HCT116 (cell line): ENCODE results near the gene SMIM20. TPM values are rescaled to one million over a fixed set of nuclear protein-coding genes. Genes with fewer than 3 reads are reported as not detected.

Source experiments
- ATAC-seq: fragments of 200-7000 bp; cut with Tn5 transposase; 2 replicates; pipeline ENCODE4 v1.9.1; 2020; ENCODE audit warnings: mild to moderate bottlenecking, moderate library complexity
- BruUV-seq: library from RNA; stranded (reverse); fragments of 400-500 nt; replicated peaks from 2 replicates; lab custom pipeline; 2021; lab: Mats Ljungman, UMichigan
- CTCF ChIA-PET: fragments of 300-600 bp; sonication (Branson Sonifier 250); formaldehyde crosslinking; loops from one replicate; lab custom pipeline; 2021; ENCODE audit warnings: antibody characterized with exemption; lab: Charles Lee
- POLR2A ChIA-PET: fragments of 300-600, 350-600 bp; sonication (Branson Sonifier 250); formaldehyde crosslinking; loops from one replicate; lab custom pipeline; 2021; ENCODE audit warnings: antibody characterized with exemption; lab: Charles Lee
- RAD21 ChIA-PET, 2 experiments: fragments of 300-600 bp; sonication (Branson Sonifier 250); formaldehyde crosslinking; loops; one replicate each; lab custom pipeline; 2023; ENCODE audit warnings: low total read pairs in 2 of 2; ENCODE audit not compliant: uncharacterized antibody in 2 of 2, unreplicated experiment in 2 of 2, low non-redundant PET in 1 of 2; lab: Charles Lee
- DNase-seq: peaks from one replicate; pipeline ENCODE4 v3.0.0-alpha.2; 2010; ENCODE audit warnings: low read depth, low spot score
- H2AFZ ChIP-seq: fragments of 200-600 bp; shearing (Covaris generic), sonication (generic); 2 replicates; pipeline ENCODE4 v1.6.1; 2017; ENCODE audit warnings: low read depth, mixed run types, mixed read lengths, antibody characterized with exemption, low read length; ENCODE audit not compliant: poor library complexity, severe bottlenecking
- H3K27ac ChIP-seq: 2 replicates; pipeline ENCODE4 v1.5.1; 2012; ENCODE audit warnings: low read depth, low read length
- H3K27me3 ChIP-seq: fragments of 200-600 bp; sonication (generic); 2 replicates; pipeline ENCODE4 v1.6.1; 2016; ENCODE audit warnings: mixed run types, low read length, mixed read lengths; ENCODE audit not compliant: insufficient read depth
- H3K36me3 ChIP-seq, 2 experiments: fragments of 200-500 bp in 1 of 2; fragments of 200-600 bp in 1 of 2; sonication (Bioruptor generic) in 1 of 2; sonication (generic) in 1 of 2; 2 replicates each; pipeline versions ENCODE4 v1.5.1 to v1.6.1; 2014 to 2016; ENCODE audit warnings: low read length in 2 of 2, inconsistent platforms in 1 of 2, mixed read lengths in 1 of 2, mixed run types in 1 of 2; ENCODE audit not compliant: insufficient read depth in 2 of 2, control insufficient read depth in 1 of 2
- H3K4me1 ChIP-seq, 2 experiments: fragments of 200-600 bp in 1 of 2; sonication (generic) in 1 of 2; 2 replicates each; pipeline versions ENCODE4 v1.5.1 to v1.6.1; 2012 to 2017; ENCODE audit warnings: low read length in 2 of 2, inconsistent platforms in 1 of 2, mild to moderate bottlenecking in 1 of 2, mixed read lengths in 1 of 2, mixed run types in 1 of 2, moderate library complexity in 1 of 2; ENCODE audit not compliant: insufficient read depth in 2 of 2, control insufficient read depth in 1 of 2
- H3K4me2 ChIP-seq: fragments of 200-600 bp; sonication (generic); 2 replicates; pipeline ENCODE4 v1.6.1; 2017; ENCODE audit warnings: mixed run types, low read length, mixed read lengths
- H3K4me3 ChIP-seq, 2 experiments: fragments of 200-600 bp in 1 of 2; sonication (generic) in 1 of 2; replicated peaks in 1 of 2; 2 replicates each; pipeline ENCODE4 v1.5.1; 2011 to 2016; ENCODE audit warnings: low read length in 2 of 2, control low read depth in 1 of 2, low read depth in 1 of 2, mild to moderate bottlenecking in 1 of 2, mixed read lengths in 1 of 2, mixed run types in 1 of 2
- H3K79me2 ChIP-seq: fragments of 200-600 bp; sonication (generic); 2 replicates; pipeline ENCODE4 v1.6.1; 2017; ENCODE audit warnings: mild to moderate bottlenecking, mixed run types, low read length, moderate library complexity, mixed read lengths; ENCODE audit not compliant: insufficient read depth
- H3K9ac ChIP-seq: fragments of 200-600 bp; sonication (generic); 2 replicates; pipeline ENCODE4 v1.6.1; 2016; ENCODE audit warnings: low read length, mixed read lengths
- H3K9me2 ChIP-seq: fragments of 200-600 bp; sonication (generic), shearing (Covaris generic); 2 replicates; pipeline ENCODE4 v1.6.1; 2017; ENCODE audit warnings: mixed run types, mild to moderate bottlenecking, moderate library complexity; ENCODE audit not compliant: insufficient read depth
- H3K9me3 ChIP-seq, 2 experiments: fragments of 200-500 bp in 1 of 2; fragments of 200-600 bp in 1 of 2; sonication (Bioruptor generic) in 1 of 2; sonication (generic) in 1 of 2; 2 replicates each; pipeline ENCODE4 v1.6.1; 2014 to 2017; ENCODE audit warnings: low read length in 2 of 2, mixed read lengths in 2 of 2, inconsistent platforms in 1 of 2, low read depth in 1 of 2, mild to moderate bottlenecking in 1 of 2, mixed run types in 1 of 2, moderate library complexity in 1 of 2; ENCODE audit not compliant: control insufficient read depth in 1 of 2, insufficient read depth in 1 of 2
- H4K20me1 ChIP-seq: fragments of 200-600 bp; sonication (generic), shearing (Covaris generic); 2 replicates; pipeline ENCODE4 v1.6.1; 2017; ENCODE audit warnings: mixed run types, mild to moderate bottlenecking, moderate library complexity; ENCODE audit not compliant: insufficient read depth
- ATF3 ChIP-seq: IDR thresholded peaks from 2 replicates; pipeline ENCODE4 v1.6.1; 2012
- CBX3 ChIP-seq: IDR thresholded peaks from 2 replicates; pipeline ENCODE4 v1.6.1; 2012; ENCODE audit warnings: low read depth
- EGR1 ChIP-seq: IDR thresholded peaks from 2 replicates; pipeline ENCODE4 v1.6.1; 2012; ENCODE audit warnings: low read depth
- ELF1 ChIP-seq: IDR thresholded peaks from 2 replicates; pipeline ENCODE4 v1.6.1; 2012; ENCODE audit warnings: low read depth, borderline replicate concordance
- EZH2phosphoT487 ChIP-seq: fragments of 200-600 bp; IDR thresholded peaks from 2 replicates; pipeline ENCODE4 v1.6.1; 2018; ENCODE audit warnings: antibody characterized with exemption, borderline replicate concordance
- FOSL1 ChIP-seq: IDR thresholded peaks from 2 replicates; pipeline ENCODE4 v1.6.1; 2012; ENCODE audit warnings: low read depth
- POLR2AphosphoS5 ChIP-seq: IDR thresholded peaks from 2 replicates; pipeline ENCODE4 v1.6.1; 2011; ENCODE audit warnings: mild to moderate bottlenecking, low read depth, low read length, moderate library complexity
- REST ChIP-seq: IDR thresholded peaks from 2 replicates; pipeline ENCODE4 v1.6.1; 2012; ENCODE audit warnings: low read depth
- SP1 ChIP-seq: IDR thresholded peaks from 2 replicates; pipeline ENCODE4 v1.6.1; 2012; ENCODE audit warnings: low read depth
- SRF ChIP-seq: IDR thresholded peaks from 2 replicates; pipeline ENCODE4 v1.6.1; 2012; ENCODE audit warnings: low read depth
- YY1 ChIP-seq: IDR thresholded peaks from 2 replicates; pipeline ENCODE4 v1.6.1; 2011; ENCODE audit warnings: low read length, low read depth, moderate library complexity, mild to moderate bottlenecking; ENCODE audit not compliant: insufficient replicate concordance; ENCODE audit errors: extremely low read depth
- intact Hi-C: fragments of 100-400 bp; cut with micrococcal nuclease; formaldehyde crosslinking; loops from 2 replicates; pipeline ENCODE4 v1.10.0; 2022
- total RNA-seq: library from RNA; stranded (reverse); gene quantifications from one replicate; pipeline ENCODE4 v1.2.1, GENCODE V29; 2021; ENCODE audit not compliant: unreplicated experiment

SMIM20 gene
- total RNA-seq, 1 experiment from 2014 or later: 36.9 TPM

GRCh38 chr4:25951390-25951952 lies 37.5 kb downstream of the SMIM20 start:
- DNase-seq: no peak
- Histone ChIP-seq H3K4me2 (no peak overlapping the region), H4K20me1 (no peaks in the 10 kb centered on the region), H3K9me3 (no peaks in the 10 kb centered on the region), H3K9me2 (no peaks in the 10 kb centered on the region), H3K9ac (no peak overlapping the region), H3K27ac (no peak overlapping the region), H2AFZ (no peak overlapping the region), H3K4me1 (peaks cover 8 to 46% of the 10 kb centered on the region in 2 experiments), H3K27me3 (no peaks in the 10 kb centered on the region), H3K36me3 (no peaks in the 10 kb centered on the region), H3K79me2 (no peaks in the 10 kb centered on the region), H3K4me3 (no peak overlapping the region)
- ChIA-PET CTCF (no interaction called here), RAD21 (no interaction called here), POLR2A (interaction anchor here (0.7 kb wide), 1 partner anchor 148 kb away, joined by 3 read pairs; no protein-coding TSS in a partner anchor)
- TF ChIP-seq EZH2phosphoT487: no peak
- TF ChIP-seq YY1: no peak
- no peak for TF ChIP-seq FOSL1
- no peak for TF ChIP-seq ELF1
- no peak for TF ChIP-seq REST
- TF ChIP-seq CBX3: no peak
- no peak for TF ChIP-seq SP1
- no peak for TF ChIP-seq SRF
- TF ChIP-seq POLR2AphosphoS5: no peak
- TF ChIP-seq ATF3: no peak
- no peak for TF ChIP-seq EGR1
- no TSS peak for BruUV-seq
- ATAC-seq: no peak
- intact Hi-C loops: no loop called here
